Effector CD4-positive, alpha-beta T cell (primary cell): ENCODE data around the gene POU4F2. TPM values are rescaled to one million over a fixed set of nuclear protein-coding genes. Genes with fewer than 3 reads are reported as not detected.

Experiments
- DNase-seq: peaks from one replicate; pipeline ENCODE4 v3.0.0-alpha.2; 2020
- total RNA-seq: gene quantifications from one replicate; lab custom pipeline; 2026; lab: John Stamatoyannopoulos, UW

POU4F2 gene, protein sequence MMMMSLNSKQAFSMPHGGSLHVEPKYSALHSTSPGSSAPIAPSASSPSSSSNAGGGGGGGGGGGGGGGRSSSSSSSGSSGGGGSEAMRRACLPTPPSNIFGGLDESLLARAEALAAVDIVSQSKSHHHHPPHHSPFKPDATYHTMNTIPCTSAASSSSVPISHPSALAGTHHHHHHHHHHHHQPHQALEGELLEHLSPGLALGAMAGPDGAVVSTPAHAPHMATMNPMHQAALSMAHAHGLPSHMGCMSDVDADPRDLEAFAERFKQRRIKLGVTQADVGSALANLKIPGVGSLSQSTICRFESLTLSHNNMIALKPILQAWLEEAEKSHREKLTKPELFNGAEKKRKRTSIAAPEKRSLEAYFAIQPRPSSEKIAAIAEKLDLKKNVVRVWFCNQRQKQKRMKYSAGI
- not detected for total RNA-seq

DNA sequence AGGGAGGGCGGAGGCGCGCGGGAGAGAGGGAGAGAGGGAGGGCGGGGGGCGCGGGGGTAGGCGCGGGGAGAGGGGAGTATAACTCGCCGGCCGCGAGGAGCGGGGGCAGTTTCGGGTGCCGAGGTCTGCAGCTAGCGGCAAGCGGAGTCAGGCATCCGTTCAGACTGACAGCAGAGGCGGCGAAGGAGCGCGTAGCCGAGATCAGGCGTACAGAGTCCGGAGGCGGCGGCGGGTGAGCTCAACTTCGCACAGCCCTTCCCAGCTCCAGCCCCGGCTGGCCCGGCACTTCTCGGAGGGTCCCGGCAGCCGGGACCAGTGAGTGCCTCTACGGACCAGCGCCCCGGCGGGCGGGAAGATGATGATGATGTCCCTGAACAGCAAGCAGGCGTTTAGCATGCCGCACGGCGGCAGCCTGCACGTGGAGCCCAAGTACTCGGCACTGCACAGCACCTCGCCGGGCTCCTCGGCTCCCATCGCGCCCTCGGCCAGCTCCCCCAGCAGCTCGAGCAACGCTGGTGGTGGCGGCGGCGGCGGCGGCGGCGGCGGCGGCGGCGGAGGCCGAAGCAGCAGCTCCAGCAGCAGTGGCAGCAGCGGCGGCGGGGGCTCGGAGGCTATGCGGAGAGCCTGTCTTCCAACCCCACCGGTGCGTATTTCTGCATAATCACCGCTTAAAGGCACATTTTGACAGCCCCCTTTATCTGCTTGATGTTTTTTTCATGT, at the start of gene POU4F2:
Gene POU4F2 (plus strand): TSS at position 108 of the 720 bp plus-strand sequence. CDS start 248 bp downstream, at position 356.
- no peak for DNase-seq

DNA sequence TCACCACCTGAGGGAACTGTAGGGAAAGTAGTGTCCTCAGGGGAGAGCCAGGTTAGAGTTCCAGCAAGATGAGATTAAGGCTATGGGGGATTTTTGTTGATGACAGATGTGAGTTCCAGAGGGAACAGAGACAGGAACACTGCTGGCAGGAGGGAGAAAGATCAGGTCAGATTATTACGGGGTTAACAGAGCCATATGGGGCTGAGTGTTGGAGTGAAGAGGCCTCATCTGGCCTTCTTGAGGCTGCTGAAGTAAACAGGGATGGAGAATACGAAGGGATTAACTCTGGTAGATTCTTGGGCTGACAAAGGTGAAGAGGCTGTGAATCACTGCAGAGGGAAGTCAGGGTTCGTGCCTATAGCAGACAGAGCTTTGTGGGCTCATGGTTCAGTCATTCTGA, 47.9 kb upstream of the POU4F2 start:
- DNase-seq: no peak

DNA sequence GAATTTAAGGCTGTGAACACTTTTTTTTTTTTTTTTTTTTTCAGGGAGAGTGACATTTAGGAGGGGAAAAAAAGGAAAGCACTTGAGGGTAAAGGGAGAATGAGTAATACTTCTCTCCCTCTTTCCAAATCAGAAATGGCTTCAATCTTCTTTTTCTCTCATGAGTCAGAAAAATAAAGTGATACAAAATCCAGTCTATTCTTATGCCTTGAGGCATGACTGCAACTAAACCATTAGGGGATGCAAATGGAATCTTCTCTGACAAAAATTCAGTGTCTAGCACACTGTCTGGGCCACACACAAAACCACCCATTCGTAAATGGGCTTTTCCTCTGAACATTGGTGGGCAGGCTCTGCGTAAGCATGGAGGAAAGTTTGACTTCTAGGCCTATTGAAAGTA, 46.7 kb upstream of the POU4F2 start:
- no peak for DNase-seq

DNA sequence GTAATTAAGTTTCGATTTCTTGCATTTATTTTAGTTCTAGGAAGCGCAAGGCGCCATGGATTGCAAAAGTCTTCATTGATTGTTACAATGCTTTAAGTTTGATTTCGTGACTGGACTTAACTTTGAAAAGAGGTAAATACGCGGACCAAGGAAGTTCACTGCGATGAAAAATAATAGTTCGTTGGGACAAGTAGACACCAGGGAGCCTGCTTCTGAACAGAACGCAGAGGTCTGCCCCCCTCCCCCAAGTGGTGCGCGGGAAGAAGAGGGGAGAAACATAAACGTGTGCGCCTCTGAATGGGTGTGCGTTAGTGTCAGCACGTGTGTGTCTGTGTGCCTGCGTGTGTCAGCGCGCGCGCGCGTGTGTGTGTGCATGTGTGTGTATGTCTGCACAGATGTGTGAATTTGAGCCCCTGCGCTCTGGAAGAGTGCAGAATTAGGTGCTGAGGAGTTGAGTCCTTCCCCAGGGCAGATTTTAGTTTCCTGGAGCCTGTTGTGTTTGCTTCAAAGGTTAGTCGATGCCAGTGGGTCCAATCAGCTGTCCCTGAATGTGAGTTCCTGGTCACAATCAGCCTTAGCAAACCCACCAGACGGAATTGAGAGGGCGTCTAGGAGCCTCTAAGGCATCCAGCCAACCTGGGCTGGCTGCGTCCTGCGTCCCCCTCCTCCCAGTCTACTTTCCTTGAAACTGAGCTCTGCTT, 5.8 kb upstream of the POU4F2 start:
- DNase-seq: no peak

DNA sequence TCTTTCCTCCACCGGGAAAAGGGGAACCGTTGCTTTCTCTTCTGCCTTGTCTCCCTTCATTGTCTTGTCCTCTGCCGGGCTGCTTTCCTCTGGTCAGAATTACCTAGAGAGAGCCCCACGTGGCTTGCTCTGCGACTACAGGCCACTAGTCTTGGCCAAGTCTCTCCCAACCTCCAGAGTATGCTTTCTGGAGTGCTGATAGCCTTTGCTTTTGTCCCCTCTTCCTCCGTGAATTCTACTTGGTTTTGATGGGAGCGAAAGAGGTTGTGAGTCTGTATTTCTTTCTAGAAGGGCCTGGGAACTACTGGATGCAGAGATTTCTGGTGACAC, 5.3 kb upstream of the POU4F2 start:
- no peak for DNase-seq

DNA sequence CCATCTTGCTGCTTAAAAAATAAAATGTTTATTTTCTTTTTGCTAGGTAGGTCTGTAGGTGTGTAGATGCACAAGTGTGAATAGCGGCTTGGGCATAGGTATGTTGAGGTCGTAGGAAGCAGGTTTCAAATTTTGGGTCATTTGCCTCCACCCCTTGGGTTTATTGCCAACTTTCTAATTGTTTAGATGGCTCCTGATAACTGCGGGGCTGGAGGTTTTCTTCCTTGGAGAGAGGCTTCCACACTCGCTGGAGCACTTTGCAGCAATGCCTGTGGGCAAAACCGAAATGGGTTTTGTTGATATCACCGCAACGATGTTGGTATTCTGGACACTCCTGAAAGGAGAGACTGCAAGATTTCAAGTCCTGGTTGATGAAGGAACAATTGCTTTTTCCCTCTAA, 3.9 kb upstream of the POU4F2 start:
- DNase-seq: no peak

DNA sequence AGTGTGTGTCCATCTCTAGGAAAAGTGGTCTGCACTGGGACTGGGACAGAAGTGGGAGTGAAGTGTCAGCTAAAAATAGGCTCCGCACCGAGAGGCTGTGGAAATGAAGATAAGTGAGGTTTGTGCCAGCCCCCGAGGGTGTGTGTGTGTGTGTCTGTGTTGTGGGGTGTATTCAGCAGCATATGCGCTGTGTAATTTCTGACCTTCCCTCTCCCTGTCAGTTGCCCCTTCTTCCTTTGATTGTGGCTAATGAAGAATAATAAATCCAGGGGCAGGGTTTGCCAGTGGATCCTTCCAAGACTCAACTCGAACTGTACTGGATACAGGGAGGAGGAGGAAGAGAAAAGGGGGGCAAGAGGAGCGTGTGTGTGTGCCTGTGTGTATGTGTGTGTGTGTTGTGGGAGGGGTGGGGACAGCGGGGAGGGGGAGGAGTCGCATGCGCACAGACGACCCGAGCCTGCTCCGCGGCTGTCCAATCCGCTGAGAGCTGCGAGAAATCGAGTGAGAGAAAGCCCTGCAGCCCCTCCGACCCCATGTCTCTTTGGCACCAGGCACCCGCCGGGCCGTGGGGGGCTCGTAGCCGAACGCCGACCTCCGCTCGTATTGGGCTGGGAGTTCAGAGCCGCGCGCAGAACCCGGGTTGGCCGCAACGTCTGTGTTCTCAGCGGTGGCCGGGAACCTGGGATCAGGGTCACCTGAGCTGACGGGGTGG, 916 bp upstream of the POU4F2 start:
- no peak for DNase-seq

DNA sequence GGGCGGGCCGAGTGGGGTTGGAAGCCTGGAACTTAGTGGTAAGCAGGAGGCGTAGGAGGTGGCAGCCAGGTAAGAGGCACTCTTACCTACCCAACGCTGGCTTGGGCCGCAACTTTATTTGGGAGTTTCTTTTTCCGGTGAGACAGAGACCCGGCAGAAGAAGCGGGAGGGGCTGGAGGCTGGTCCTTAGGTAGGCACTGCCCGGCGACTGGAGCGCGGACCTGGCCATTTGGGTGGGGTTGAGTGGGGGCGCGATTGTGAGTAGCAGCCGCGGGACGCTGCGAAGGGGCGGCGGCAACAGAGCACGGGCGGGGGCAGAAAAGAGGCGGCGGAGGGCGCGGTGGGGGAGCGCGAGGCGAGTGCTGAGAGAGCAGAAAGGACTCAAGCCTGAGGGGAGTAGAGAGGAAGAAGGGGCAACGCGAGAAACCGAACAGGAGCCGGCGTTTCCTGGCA, 334 bp upstream of the POU4F2 start:
- no peak for DNase-seq

DNA sequence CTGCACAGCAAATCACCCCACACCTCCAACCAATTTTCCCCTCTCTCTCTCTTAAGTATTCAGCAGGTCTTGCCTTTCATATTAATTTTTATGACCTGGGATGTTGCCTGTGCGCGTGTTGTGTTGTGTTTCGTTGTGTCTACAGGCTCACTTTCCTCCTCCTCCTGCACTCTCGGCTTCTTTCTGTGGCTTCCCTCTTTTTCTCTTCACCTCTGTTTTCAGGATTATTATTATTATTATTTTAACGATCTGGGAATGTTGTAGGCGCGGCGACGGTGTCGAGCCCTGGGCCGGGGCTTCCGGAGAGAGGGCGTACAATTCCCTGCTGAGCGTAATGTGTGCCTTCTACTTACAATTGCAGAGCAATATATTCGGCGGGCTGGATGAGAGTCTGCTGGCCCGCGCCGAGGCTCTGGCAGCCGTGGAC, 826 bp downstream of the POU4F2 start:
- DNase-seq: no peak

DNA sequence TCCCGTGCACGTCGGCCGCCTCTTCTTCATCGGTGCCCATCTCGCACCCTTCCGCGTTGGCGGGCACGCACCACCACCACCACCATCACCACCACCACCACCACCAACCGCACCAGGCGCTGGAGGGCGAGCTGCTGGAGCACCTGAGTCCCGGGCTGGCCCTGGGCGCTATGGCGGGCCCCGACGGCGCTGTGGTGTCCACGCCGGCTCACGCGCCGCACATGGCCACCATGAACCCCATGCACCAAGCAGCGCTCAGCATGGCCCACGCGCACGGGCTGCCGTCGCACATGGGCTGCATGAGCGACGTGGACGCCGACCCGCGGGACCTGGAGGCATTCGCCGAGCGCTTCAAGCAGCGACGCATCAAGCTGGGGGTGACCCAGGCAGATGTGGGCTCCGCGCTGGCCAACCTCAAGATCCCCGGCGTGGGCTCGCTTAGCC, 1.4 kb downstream of the POU4F2 start:
- no peak for DNase-seq

DNA sequence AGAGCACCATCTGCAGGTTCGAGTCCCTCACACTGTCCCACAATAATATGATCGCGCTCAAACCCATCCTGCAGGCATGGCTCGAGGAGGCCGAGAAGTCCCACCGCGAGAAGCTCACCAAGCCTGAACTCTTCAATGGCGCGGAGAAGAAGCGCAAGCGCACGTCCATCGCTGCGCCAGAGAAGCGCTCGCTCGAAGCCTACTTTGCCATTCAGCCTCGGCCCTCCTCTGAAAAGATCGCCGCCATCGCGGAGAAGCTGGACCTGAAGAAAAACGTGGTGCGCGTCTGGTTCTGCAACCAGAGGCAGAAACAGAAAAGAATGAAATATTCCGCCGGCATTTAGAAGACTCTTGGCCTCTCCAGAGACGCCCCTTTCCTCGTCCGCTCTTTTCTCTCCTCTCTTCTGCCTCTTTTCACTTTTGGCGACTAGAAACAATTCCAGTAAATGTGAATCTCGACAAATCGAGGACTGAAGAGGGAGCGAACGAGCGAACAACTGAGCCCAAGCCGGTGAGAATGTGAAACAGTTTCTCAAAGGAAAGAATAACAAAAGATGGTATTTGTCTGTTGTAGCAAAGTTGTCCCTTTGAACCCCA, 1.9 kb downstream of the POU4F2 start:
- DNase-seq: no peak

DNA sequence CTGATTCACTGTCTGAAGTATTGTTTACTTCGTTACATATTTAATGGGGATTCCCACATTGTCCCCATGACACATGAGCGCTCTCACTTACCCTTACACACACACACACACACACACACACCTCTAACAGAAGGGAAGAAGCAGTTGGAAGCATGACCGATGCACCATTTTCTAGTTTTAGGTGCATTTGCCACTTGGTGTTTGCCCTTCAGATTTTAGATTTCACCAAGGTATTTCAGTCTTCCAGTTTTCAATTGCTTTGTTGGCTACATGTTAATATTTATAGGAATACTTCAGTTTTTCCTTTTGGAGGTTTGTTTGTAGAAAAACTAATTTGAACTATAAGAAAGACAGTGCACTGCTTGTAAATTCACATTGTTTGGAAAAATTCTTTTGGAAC, 3.1 kb downstream of the POU4F2 start:
- DNase-seq: no peak

DNA sequence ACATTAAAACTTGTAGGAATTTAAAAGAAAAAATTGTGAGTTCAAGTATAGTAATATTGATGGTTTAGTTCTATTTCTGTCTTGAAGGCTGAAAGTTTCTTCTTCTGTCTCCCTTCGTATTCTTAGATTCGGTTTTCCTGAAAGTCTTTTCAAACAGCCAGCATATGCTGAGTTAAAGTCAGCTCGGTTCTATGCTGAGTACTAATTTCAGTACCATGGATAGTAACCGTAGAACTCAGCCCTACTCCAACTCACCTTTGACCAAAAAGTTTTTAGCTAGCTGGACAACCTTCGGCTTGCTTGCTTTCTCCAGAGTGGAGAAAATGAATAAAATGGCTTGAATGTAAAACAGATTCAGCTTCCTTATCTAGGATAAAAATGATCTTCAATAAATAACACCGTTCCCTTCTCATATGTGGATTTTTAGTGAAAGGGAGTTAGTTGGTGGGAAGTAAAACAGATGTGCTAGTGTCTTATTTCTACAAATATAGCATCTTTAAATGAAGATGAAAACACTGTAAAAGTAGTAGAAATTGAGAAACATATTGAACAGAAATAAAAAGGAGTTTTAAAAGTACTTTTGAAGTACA, 5.2 kb downstream of the POU4F2 start:
- DNase-seq: no peak

DNA sequence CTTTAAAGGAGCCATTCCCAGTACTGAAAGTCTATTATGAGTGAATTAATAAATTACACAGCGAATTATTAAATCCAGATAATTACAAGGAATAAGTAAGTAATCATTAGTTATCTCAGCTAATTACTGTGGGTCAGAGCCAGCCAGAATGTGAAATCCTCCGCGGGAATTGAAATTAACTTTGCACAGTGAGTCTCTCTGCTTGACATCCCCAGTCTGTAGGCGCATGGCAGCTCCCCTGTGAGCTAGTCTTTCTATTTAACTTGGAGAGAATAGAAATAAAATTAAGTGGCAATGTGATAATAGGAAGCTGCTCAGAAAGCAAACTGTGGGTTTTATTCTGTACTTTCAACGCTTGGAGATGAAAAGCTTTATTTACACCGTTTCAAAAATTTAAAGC, 7.2 kb downstream of the POU4F2 start:
- DNase-seq: no peak

DNA sequence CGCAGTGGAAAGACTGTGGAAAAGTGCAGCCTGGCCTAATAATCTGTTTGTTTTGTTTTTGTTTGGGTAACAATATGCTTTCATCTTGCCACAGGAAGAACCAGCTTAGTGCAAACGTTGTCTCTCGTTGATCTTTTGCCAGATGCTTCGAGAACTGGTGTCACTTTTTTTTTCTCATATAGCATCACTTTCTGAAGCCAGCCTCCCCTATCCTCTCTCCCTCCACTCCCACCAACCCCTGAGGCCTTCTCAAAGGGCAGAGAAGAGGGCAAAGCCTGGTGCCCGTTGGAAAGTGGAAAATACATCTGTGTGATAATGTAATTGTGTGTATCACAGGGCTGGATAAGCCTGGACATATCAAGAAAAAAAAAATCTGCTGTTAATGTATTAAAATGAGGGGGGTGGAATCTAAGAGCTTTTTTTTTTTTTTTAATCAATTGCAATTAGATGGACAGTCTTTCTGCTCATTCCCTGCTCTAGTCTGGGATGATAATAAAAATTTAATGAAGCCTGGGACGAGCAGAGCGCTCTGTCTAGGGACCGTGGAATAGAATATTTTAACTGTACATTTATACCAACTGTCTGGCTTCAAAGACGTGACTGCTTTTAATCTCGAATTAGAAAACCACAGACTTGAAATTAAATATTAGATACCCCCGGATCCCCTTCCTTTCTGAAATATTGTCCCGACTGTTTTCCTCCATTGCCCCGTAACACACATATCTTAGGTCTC, 8.1 kb downstream of the POU4F2 start:
- DNase-seq: no peak

DNA sequence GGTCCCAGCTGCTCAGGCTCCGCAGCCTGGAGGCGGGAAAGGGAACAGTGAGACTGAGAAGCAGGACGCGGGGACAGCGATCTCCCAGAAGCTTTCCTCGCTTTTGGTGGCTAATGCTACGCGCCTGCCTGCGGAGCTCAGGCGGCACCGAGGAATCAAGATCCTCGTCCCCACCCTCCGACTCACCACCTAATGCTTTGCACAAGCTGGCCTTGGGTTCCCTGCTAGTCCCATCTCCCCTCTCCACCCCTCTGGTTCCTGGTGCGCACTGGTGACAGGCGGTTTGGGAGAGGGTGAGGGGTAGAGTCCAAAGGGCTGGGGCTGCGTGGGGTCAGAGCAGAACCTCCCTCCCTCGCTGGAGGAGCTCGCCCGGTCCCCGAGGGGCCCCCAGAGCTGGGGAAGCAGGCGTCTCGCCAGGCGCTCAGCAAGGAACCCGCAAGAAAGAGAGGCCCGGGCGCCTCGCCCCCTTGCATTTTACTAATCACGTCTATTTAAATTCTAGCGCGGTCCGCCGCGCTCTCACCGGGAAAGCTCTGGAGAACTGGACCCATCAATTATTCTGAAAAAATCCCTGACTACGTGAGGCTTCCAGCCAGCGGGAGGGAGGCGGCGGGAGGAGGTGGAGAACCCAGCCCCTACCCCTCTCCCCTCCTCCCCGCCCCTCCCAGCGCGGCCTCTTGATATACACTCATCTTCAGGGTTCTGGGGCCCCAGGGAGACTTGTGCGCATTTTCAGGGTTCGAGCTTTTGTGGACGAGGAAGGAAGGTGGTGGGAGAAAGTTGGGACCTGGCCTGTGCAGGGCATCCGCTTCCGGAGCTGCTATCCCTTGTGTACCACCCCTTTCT, 9.1 kb downstream of the POU4F2 start:
- no peak for DNase-seq

DNA sequence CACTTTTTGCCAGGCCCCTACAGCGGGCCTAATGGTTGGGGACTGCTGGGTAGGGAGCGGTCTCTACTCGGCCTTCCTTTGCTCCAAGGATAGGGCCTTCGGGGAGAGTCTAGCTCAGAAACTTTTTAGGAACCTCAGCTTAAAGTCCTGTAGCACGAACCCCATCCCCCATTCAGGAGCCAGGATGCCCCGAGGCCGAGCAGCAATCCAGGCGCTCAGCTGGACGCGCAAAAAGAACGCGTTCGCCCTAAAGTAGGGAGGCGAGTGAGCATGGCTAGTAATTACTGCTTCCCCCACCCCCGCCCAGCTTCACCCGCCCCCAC, 9.7 kb downstream of the POU4F2 start:
- DNase-seq: no peak

DNA sequence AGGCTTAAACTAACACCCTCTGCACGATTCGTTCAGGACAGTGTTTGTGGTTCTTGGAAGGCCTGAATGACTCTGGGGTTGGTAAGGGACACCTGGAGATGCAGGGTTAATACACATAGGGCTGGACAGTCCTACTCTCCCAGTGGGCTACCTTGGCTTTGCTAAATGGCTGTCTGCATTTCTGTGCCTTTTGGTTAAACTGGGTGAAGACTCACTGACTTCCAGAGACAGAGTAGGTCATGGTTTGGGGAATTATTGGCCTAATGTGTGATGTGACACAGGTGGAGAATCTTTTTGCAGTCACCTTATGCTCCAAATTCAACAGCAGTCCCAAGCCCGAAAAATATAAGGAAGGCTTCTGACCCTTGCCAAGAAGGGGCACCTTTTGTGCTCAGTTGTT, 10.5 kb downstream of the POU4F2 start:
- no peak for DNase-seq

DNA sequence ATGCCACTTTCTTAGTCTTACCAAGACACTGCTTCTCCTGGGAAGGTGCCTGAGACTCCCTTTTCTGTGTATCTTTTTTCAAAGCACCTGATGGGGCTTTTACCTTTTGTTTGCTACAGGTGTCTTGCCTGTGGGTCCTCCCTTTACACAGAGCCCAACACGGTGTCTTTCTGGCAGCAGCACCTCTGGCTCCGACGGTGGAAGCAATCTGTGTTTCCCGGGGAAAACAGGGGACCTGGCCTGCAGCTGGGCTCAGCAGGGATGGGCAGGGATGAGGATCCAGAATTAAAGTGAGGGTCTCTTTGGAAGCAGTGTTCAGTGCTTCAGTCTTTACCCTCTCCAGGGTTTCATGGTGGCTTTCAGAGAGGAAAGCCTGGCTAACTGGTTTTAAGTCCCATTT, 11.3 kb downstream of the POU4F2 start:
- no peak for DNase-seq

DNA sequence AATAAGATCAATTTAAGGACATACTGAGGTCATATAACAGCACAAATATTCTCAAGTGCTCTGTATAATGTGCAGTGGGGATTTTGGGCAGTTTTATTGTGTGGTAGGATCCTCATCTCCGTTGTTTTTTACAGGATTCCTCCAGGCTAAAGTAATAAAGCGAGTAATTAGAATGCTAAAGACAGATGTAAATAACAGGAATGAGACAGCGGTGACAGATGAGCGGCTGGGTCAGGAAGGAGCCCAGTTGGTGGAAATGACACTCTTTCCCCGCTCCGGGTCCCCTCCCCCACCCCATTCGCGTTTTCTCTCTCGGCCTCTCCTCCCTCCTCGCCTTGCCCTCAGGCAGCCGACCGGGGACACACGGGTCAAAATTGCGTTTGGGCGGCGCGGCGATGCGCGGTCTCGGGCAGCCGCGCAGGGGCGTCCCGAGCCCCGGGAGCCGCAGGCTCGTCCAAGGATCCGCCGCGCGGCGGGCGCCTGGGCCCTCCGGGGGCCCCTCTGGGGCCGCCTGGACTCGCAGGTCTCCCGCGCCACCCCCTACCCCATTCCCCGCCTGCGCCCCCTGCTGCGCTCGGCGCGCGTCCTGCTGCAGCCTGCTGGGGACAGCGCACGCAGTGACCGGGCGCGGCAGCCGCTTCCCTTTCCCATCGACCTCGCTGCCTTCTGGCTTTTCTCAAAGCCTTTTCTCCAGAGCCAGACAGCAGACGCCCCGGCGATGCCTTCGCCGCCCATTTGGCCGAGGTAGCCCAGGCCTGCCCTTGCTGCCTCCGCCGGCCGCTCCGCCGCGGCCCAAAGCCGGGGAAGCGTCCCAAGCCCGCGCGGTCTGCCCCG, 16.2 kb downstream of the POU4F2 start:
- no peak for DNase-seq
